Epithelial cell of esophagus (primary cell): ENCODE results near the gene RGS7.

Experiments used
- DNase-seq: peaks from one replicate; pipeline ENCODE4 v3.0.0; 2010; ENCODE audit warnings: low read depth
- H3K4me3 ChIP-seq: 2 replicates; pipeline ENCODE4 v1.5.1; 2011; ENCODE audit warnings: mild to moderate bottlenecking, low read length, control low read depth
- CTCF ChIP-seq: IDR thresholded peaks from 2 replicates; pipeline ENCODE4 v1.5.1; 2011; ENCODE audit warnings: low read depth, mild to moderate bottlenecking, low read length, control low read depth, inconsistent platforms; ENCODE audit not compliant: insufficient read depth; ENCODE audit errors: missing control alignments

RGS7 gene

GRCh38 chr1:241208910-241209379 is 148.1 kb downstream of the RGS7 start:
- no peak for DNase-seq
- no peak for TF ChIP-seq CTCF
- H3K4me3 ChIP-seq, result no peak overlapping the region

DNA sequence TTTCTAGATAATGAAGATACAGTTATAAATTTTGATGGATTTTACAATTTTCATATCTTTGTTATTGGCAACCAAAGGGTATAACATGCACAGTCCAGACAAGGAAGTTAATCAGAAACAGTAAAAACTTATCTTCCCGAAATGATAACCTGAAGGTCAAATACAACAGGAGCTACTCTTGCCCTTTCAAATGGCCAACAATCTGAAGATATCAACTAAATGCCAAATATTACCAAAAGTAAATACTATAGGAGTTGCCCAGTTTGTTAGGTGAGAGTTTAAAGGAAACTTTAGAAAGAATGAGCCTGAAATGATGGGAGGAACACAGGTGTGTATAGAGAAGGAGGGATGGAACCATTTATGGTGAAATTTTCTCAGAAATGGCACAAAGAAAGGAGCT is 153.2 kb downstream of the RGS7 start:
- no peak for DNase-seq
- no peak overlapping the region for H3K4me3 ChIP-seq
- no peak for TF ChIP-seq CTCF

GRCh38 chr1:241202401-241202800 is 154.6 kb downstream of the RGS7 start:
- peak; percentile 1 for DNase-seq
- H3K4me3 ChIP-seq, result no peak overlapping the region
- no peak for TF ChIP-seq CTCF

DNA sequence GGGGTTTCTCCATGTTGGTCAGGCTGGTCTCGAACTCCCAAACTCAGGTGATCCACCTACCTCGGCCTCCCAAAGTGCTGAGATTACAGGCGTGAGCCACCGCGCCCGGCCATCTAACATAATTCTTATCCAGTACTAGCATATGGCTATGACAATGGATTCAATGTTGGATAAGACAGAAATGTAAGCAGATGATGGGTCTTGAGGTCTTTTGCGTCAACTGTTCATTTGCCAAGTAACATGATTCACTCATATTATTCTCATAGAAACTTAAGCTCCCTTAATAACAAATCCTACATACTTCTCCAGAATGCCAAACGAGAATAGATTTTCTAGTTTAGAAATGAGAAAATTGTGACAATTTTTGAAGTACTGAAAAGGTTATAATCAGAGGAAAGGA is 170.3 kb downstream of the RGS7 start:
- TF ChIP-seq CTCF, result no peak
- no peak for DNase-seq
- no peak overlapping the region for H3K4me3 ChIP-seq

DNA sequence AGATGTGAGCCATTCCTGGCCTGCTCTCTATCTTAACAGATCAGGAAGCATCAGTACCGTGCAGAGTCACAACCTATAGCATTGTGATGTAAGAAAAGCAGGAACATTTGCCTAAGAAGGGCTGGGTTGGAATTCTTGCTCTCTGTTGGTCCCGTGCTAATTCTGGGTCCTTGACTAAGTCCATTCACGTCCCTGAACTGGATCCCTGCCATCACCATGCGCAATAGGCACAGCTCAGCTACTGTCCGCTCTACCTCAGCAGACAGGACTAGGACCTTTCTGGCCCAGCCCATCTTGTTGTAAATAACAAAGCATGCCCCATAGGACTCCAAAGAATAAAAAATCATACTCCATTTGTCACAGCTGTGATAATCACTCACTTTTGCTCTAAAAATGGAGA is 175.0 kb downstream of the RGS7 start:
- no peak for DNase-seq

DNA sequence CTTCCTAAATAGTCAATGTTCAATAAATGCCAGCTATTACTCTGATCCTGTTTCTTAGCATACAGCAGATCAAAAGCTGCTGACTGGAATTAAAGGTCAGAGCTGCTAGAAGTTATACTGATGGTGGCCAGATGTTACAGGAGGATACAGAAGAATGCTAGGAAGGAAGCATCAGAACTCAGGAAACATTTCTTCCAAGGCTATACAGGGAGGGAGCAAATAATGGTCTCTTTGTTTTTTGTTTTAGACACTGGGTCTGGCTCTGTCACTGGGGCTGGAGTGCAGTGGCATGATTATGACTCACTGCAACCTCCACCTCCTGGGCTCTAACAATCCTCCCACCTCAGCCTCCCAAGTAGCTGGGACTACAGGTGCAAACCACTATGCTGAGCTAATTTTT is 175.5 kb downstream of the RGS7 start:
- no peak for TF ChIP-seq CTCF
- DNase-seq, result no peak

More for the DNA sequence above, 175.0 kb downstream of the RGS7 start:
- H3K4me3 ChIP-seq, result no peak overlapping the region
- TF ChIP-seq CTCF, result no peak

DNA sequence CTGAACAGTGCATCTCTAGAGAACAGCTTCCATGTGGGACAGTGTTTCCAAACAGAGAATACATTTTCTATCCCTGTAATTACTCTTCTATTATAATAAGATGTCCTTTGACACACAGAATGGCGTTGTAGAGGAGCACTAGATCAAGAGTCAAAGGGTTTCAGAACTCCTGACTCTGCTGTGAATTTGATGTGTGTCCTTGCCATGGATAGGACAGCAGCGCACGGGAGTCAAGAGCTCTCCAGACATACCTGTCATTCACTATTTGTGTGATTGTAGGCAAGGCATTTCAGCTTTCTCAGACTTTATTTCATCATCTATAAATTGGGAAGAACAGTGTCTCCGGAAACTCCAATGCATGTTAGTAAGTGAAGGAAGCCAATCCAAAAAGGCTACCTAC is 176.4 kb downstream of the RGS7 start:
- no peak for DNase-seq
- no peak for TF ChIP-seq CTCF

More for the DNA sequence above, 175.5 kb downstream of the RGS7 start:
- no peak overlapping the region for H3K4me3 ChIP-seq

More for the DNA sequence above, 176.4 kb downstream of the RGS7 start:
- H3K4me3 ChIP-seq, result no peak overlapping the region
